Astrocyte (in vitro differentiated cells and primary cell): ENCODE measurements around the gene CHEK2.

Experiments used
- CTCF ChIP-seq: IDR thresholded peaks from 2 replicates; pipeline ENCODE4 v1.5.1; 2011; ENCODE audit warnings: low read depth, mild to moderate bottlenecking, inconsistent platforms, low read length, moderate library complexity; ENCODE audit not compliant: insufficient read depth
- EZH2 ChIP-seq: IDR thresholded peaks from 2 replicates; pipeline ENCODE4 v1.6.1; 2012; ENCODE audit warnings: mild to moderate bottlenecking, low read length, inconsistent platforms; ENCODE audit not compliant: insufficient read depth

- TF ChIP-seq CTCF (no peak), EZH2 (no peak)
These were observed 27.2 kb upstream of the CHEK2 start for GRCh38 chr22:28768701-28769393.
